HG02642 (cell line): ENCODE data around the gene SCNM1.
"Not testable (repeated sequence)": the region's sequence is repeated elsewhere in the genome, so short reads cannot be mapped to it uniquely, and the experiment has no call there.

Source experiments
- ATAC-seq: cut with Tn5 transposase; IDR thresholded peaks from one replicate; pipeline ENCODE4 v1.9.1; 2021; ENCODE audit warnings: mild to moderate bottlenecking; ENCODE audit not compliant: unreplicated experiment, poor library complexity

Gene SCNM1

DNA sequence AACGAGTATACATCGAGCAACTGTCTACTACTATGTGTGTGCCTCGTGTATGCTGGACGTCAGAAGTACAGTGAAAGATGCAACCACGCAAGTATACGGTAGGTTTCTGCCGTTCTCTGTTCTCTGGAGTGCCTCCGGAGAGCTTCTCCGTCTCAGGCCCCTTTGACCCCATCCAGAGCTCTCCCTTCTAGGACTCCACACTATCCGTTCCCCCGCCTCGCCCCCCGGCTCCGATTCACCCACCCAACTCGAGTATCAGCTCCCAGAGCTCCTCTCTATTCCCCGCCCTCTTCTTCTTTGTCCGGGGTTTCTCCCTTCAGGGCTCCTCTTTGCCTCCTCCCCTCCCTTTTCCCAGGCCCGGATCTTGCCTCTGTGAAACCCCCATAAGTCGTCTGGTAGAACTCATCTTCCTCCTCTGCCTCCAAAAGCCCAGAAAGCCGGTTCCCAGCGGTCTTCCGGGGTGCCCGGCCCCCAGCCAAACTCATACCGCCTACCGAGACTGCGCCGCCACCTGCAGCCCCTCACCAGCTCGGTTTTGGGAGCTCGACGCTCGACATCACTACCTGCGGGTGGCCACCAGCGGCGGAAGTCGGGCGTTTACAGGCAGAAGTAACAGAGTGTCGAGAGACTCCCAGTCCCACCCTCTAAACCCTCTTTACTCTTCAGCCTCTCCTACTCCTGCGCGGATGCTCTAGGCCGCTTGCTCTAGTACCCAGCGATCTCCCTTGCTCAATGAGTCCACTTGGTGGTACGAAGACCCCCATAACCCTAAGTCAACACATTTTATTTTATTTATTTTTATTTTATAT lies 23.9 kb downstream of the SCNM1 start, which contains the start of gene VPS72:
Gene VPS72, minus strand, starts transcription at position 561 of the 809 bp plus-strand sequence. Its CDS starts 76 bp downstream, at position 485.
- ATAC-seq, result peak; percentile 85

DNA sequence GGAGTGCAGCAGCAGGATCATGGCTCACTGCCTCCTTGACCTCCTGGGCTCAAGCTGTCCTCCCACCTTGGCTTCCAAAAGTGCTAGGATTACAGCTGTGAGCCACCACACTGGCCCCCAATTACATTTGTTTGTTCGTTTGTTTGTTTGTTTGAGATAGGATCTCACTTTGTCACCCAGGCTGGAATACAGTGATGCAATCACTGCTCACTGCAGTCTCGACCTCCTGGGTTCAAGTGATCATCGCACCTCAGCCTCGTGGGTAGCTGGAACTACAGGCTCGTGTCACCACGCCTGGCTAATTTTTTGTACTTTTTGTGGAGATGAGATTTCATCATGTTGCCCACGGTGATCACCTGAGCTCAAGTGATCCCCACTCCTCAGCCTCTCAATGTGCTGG lies 26.1 kb downstream of the SCNM1 start:
- ATAC-seq, result no peak

DNA sequence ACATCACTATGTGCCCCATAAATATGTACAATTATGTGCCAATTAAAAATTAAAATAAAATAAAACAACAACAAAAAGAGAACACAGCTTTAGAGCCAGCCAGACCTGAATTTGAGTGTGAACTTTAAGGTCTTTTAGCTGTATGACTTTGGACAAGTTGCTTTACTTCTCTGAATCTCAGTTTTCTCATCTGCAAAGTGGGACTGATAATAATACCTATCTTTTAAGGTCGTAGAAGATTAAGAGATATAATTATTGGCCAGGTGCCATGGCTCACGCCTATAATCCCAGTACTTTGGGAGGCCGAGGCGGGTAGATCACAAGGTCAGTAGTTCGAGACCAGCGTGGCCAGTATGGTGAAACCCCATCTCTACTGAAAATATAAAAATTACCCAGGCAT lies 27.4 kb downstream of the SCNM1 start:
- ATAC-seq, result no peak

DNA sequence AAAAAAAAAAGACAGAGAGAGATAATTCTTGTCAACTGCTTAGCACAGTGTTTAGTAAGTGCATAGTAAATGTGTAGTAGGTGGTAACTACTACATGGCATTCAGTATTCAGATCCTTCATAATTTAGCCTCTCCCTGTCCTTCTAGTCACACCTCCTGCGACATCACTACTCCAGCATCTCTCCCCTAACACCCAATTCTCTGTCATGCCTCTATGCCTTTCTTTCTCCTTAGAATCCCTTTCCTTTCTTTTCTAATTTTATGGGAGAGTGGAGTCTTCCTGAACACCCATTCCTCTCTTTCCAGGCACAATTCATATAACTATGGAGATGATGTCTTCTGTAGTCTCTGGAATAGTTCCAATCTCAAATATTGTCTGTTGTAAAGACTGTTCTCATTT lies 27.9 kb downstream of the SCNM1 start:
- no peak for ATAC-seq

DNA sequence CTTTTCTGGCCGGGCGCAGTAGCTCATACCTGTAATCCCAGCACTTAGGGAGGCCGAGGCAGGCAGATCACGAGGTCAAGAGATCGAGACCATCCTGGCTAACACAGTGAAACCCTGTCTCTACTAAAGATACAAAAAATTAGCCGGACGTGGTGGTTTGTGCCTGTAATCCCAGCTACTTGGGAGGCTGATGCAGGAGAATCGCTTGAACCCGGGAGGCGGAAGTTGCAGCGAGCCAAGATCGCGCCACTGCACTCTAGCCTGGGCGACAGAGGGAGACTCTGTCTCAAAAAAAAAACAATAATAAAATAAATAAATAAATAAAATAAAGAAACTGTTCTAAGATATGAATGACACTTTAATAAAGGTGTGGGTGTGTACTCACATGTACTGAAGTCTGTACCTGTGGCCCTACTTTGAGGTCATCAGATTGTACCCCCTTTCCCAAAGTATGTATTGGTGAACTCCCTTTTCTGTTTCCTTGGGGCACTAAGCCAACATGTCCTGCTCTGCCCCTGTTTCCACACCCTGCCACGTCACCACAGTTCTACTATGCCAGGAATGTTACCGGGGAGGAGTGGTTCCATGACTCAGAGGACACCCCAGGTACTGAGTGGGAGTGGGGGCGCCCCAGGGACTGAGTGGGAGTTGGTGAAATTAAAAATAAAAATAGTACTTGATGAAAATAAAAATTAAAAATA lies 29.1 kb downstream of the SCNM1 start:
- not testable (repeated sequence) for ATAC-seq

DNA sequence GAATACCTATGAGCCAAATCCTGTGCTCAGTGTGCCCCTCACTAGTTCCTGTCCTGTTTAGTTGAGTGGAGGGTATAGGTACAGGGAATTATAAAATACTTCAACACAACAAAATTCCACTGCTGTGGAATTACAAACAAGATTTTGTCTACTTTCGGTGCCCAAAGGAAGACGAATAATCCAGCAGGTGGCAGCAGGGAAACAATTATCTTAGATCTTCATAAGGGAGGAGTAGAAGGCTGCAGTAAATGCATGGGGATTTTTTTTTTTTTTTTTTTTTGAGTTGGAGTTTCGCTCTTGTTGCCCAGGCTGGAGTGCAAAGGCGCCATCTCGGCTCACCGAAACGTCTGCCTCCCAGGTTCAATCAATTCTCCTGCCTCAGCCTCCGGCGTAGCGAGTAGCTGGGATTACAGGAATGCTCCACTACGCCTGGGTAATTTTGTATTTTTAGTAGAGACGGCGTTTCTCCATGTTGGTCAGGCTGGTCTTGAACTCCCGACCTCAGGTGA lies 30.4 kb downstream of the SCNM1 start:
- no peak for ATAC-seq

DNA sequence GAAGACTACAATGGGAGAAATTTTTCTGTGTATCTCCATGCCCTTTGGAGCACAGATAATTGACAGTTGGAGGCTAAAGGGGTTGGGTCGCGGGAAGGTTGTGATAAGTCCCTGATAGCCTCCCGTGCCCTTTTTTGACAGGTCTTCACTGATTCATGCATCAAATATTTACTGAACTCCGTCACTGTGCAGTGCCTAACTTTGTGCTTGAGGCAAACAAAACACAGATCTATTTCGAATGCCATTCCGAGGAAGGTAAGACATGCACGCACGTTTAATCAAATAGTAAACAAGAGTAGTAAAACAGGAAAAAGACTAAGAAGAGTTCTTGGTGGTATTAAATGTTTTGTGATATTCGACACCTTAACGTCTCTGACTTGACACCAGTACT lies 31.9 kb downstream of the SCNM1 start:
- no peak for ATAC-seq

DNA sequence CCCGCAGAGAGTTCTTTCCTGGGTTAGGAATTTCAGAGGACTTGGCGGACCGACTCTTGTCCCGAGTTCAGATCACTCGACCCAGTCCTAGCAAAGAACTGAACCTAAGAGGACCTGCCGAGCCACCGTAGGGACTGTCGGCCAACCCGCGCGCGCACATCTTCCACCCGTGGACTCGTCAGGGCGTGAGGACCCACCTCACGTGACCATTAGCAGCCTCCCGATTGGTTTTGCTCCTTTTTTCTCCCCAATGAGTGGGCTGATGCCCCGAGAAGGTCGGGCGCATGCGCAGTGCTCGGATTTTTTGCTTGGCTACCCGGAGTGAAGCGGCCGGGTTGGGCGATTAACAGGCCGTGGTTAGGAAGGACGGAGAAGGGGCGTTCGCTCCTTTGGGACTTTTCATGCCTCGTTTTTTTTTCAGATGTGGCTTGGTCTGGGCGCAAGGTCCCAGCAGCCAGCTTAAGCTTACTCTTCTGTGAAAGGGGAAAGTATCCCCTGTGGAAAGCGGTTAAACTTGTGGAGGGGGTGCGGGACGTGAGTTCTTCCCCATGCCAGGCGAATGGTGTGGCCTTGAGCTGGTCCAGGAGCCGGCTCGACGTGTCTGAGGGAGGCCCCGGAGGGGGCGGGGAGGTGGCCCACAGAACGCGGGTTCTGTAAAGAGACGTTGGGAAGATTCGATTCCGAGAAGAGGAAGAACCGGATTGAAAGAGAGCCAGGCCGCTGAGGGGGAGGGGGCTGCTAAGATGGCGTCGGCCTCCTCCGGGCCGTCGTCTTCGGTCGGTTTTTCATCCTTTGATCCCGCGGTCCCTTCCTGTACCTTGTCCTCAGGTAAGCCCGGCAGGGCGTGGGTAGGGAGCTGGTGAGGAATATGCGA lies 32.5 kb downstream of the SCNM1 start, which contains the start of gene PIP5K1A:
Gene PIP5K1A, plus strand, starts transcription at position 299 of the 874 bp plus-strand sequence. Its CDS starts 445 bp downstream, at position 744.
- peak; percentile 92 for ATAC-seq

DNA sequence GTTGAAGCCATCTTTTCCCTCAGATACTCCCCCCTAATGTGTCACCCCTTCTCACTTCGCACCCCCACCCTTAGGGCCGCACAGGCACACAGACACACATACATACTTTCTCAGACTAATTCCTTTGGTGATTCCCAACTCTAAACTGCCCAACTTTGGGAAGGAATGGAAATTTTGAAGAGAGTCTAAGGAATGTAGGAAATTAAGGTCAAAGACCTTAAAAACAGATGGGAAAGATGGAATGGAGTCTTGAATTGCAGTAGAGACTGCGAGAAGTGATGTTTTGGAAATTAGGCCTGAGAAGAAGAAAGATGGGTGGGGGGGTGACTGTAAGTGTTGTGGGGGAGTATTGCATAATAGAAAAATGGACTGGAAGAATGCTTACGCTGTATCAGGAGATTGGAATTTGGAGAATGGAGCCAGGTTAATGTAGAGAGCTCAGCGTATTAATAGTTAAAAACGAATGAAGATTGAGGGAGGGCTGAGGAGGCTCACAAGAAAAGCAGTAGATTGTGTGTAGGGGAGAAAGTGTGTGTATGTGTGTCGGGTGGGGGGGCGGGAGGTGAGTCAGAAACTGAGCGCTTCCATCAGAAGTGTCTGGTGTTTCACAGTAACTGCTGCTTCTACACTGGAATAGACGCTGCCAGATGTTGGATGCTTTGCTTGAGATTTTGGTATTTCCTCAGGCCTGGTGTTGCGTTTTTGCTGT lies 34.1 kb downstream of the SCNM1 start:
- ATAC-seq, result no peak

DNA sequence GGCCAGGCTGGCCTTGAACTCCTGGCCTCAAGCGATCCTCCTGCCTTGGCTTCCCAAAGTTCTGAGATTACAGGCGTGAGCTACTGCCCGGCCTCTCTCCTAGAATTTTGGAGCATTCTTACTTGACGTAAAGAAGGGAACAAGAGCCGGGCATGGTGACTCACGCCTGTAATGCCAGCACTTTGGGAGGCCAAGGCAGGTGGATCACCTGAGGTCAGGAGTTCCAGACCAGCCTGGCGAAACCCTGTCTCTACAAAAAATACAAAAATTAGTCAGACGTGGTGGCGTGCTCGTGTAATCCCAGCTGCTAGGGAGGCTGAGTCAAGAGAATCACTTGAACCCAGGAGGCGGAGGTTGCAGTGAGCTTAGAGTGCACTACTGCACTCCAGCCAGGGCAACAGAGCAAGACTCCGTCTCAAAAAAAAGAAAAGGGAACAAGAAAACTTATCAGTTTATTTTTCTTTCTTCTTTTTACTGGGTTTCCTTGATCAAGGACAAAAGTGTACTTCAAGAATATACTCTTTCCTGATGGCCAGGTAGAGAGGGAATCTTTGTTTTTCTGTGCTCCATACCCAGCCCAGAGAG lies 39.5 kb downstream of the SCNM1 start:
- ATAC-seq, result not testable (repeated sequence)

DNA sequence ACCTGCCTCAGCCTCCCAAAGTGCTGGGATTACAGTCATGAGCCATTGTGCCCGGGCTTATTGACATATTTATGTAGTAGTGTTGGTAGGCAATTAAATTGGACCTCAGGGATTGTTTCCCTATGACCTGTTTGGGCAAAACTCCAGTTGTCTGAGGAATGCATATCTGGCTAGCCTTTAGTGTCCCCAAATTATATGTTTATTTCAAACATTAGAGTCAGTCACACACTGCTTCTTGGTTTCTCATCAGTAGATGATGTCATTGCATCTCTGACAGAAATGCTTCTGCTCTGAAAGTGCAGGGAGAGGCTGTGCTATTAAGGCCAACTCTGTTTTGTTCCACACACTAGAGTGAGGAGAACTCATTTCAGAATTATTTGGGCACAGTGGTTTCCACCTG lies 44.9 kb downstream of the SCNM1 start:
- ATAC-seq, result no peak

DNA sequence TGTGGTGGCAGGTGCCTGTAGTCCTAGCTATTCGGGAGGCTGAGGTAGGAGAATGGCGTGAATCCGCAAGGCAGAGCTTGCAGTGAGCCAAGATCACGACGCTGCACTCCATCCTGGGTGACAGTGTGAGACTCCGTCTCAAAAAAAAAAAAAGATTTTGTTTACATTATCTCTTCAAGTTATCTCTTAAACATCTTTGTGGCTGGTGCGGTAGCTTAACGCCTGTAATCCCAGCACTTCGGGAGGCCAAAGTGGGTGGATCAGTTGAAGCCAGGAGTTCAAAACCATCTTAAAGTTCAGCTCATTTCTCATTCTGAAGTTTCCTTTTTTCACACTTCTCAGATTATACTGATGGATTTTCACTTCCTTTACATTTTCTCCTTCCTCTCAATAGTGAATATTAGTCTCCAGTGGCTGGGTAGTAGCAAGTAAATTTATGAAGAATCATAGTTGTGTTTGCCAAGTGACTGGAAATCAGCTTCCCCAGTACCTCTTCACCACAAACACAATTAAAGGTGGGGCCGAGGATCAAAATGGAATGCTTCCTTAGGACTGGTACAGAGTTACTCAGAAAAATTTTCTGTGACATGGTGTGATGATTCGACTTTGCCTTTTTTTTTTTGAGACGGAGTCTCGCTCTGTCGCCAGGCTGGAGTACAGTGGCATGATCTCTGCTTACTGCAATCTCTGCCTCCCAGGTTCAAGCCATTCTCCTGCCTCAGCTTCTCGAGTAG lies 46.2 kb downstream of the SCNM1 start:
- ATAC-seq, result no peak

DNA sequence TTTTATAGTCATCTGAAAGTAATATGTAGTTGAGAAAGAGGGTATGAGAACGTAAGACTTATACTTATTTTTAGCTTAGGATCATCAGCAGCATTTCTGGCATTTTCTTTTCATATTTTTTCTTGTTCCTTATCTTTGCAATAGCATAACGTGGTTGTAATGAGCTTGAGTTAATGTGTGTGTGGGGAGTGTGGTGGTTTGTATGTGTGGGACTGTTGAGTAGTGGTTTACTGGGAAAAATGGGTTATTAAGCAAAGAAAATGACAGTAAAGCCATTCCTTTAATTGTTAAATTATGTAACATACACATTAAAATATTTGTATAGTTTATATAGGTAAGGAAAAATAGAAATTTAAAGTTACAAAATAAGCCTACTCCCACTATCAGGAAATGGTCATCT lies 47.6 kb downstream of the SCNM1 start:
- ATAC-seq, result no peak
